HTR-8/SVneo (cell line): Measurements from ENCODE around the gene LRRC71.
"Not testable (repeated sequence)": the region's sequence is repeated elsewhere in the genome, so short reads cannot be mapped to it uniquely, and the experiment has no call there.

Source experiments
- DNase-seq: peaks from one replicate; pipeline ENCODE4 v3.0.0; 2011; ENCODE audit warnings: low spot score, mixed read lengths; ENCODE audit not compliant: insufficient read length
- FAIRE-seq: peaks from 2 replicates; lab custom pipeline; 2011; peaks lifted over from hg19 to GRCh38; lab: Jason Lieb, UNC

Gene LRRC71

GRCh38 chr1:156924478-156925153 is 4.2 kb downstream of the LRRC71 start:
- no peak for FAIRE-seq
- DNase-seq = no peak

- FAIRE-seq = no peak
- DNase-seq = no peak
These were observed 5.0 kb downstream of the LRRC71 start for GRCh38 chr1:156925154-156926010.

GRCh38 chr1:156926175-156926574 is 5.7 kb downstream of the LRRC71 start:
- DNase-seq (peak; percentile 51), FAIRE-seq (no peak)

GRCh38 chr1:156926695-156927094 is 6.3 kb downstream of the LRRC71 start:
- not testable (repeated sequence) for FAIRE-seq, DNase-seq

- FAIRE-seq = peak; percentile 4
- DNase-seq = peak; percentile 80
These were observed 7.0 kb downstream of the LRRC71 start for GRCh38 chr1:156927215-156928042.

GRCh38 chr1:156928043-156928602 is 7.7 kb downstream of the LRRC71 start:
- FAIRE-seq (no peak), DNase-seq (peak; percentile 14)

- no peak for DNase-seq
- no peak for FAIRE-seq
These were observed 9.3 kb downstream of the LRRC71 start for GRCh38 chr1:156929596-156930238.

- FAIRE-seq = no peak
- no peak for DNase-seq
These were observed 10.1 kb downstream of the LRRC71 start for GRCh38 chr1:156930483-156930882.

GRCh38 chr1:156931211-156931952 is 10.9 kb downstream of the LRRC71 start:
- no peak for FAIRE-seq
- DNase-seq = no peak

GRCh38 chr1:156931974-156932710 is 11.7 kb downstream of the LRRC71 start:
- no peak for DNase-seq
- FAIRE-seq = no peak

- no peak for DNase-seq
- no peak for FAIRE-seq
These were observed 12.7 kb downstream of the LRRC71 start for GRCh38 chr1:156933136-156933535.

- no peak for FAIRE-seq
These were observed 15.2 kb downstream of the LRRC71 start for GRCh38 chr1:156935505-156936128.

GRCh38 chr1:156936191-156936590 is 15.8 kb downstream of the LRRC71 start:
- DNase-seq (no peak), FAIRE-seq (no peak)

More at GRCh38 chr1:156935505-156936128, 15.2 kb downstream of the LRRC71 start:
- DNase-seq = no peak

- no peak for DNase-seq
- no peak for FAIRE-seq
These were observed 16.3 kb downstream of the LRRC71 start for GRCh38 chr1:156936721-156937220.

- no peak for DNase-seq
- no peak for FAIRE-seq
These were observed 17.5 kb downstream of the LRRC71 start for GRCh38 chr1:156937883-156938282.

- no peak for DNase-seq
- no peak for FAIRE-seq
These were observed 18.4 kb downstream of the LRRC71 start for GRCh38 chr1:156938813-156939212.

- DNase-seq (no peak), FAIRE-seq (no peak)
These were observed 19.4 kb downstream of the LRRC71 start for GRCh38 chr1:156939786-156940334.
